ENCODE data around the gene NT5E. TPM values are rescaled to one million over a fixed set of nuclear protein-coding genes. Genes with fewer than 3 reads are reported as not detected.

NT5E gene
- total RNA-seq, 3 donors from 2014 or later, result 10.1 to 26.5 (median 11.4) TPM

- H3K4me1 ChIP-seq, result no peaks in the 10 kb centered on the region
- peaks cover 0 to 12% of the 10 kb centered on the region in 2 donors for H3K27me3 ChIP-seq
- DNase-seq (ENCODE audit: low spot score in 2 of 2), result no peak
- intact Hi-C loops (cut with DNase I; ENCODE audit: low total_unique reads), result no loop called here
- no peaks in the 10 kb centered on the region for H3K9me3 ChIP-seq
- H3K36me3 ChIP-seq, result no peaks in the 10 kb centered on the region
- no peak for TF ChIP-seq CTCF (IDR thresholded peaks at IDR 0.05)
- no peak for TF ChIP-seq POLR2AphosphoS5 (IDR thresholded peaks at IDR 0.05)
- no peak for TF ChIP-seq POLR2A (IDR thresholded peaks at IDR 0.05)
- peak overlapping the region in 1 of 2 donors; percentile 21 for H3K27ac ChIP-seq
- peak overlapping the region in 2 of 3 donors; percentile 67 to 87 for H3K4me3 ChIP-seq
Measured at GRCh38 chr6:85452441-85452881, 2.6 kb downstream of the NT5E start.

DNA sequence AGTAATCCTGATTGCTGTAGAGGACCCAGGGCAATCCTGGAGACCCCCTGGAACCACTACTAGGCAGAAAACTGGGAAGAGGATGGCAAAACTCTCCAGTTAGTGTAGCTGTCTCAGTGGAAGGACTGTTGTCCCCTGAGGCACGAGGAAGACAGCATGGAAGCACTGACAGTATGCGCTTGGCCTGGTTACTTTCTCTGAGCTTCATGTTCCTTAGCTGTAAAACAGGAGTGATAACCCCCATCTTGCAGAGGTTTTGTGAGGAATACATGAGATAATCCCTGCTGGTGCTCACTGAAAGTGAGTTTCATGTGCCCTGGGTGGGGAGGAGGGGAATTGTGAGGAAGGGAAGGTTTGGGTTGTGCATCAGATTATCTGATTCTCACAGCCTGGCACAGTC, 3.2 kb downstream of the NT5E start:
- Histone ChIP-seq H3K4me3 (peak overlapping the region in 1 of 3 donors; percentile 87), H3K9me3 (no peaks in the 10 kb centered on the region), H3K36me3 (no peaks in the 10 kb centered on the region), H3K4me1 (no peaks in the 10 kb centered on the region), H3K27ac (peak overlapping the region in 1 of 2 donors; percentile 21), H3K27me3 (peaks cover 0 to 12% of the 10 kb centered on the region in 2 donors)
- no peak for DNase-seq (ENCODE audit: low spot score in 2 of 2)
- no peak for TF ChIP-seq CTCF (IDR thresholded peaks at IDR 0.05)
- intact Hi-C loops (cut with DNase I; ENCODE audit: low total_unique reads), result no loop called here

GRCh38 chr6:85453490-85453889, 3.6 kb downstream of the NT5E start:
- no peaks in the 10 kb centered on the region for H3K4me1 ChIP-seq
- H3K36me3 ChIP-seq, result no peaks in the 10 kb centered on the region
- H3K9me3 ChIP-seq, result no peaks in the 10 kb centered on the region
- no peak overlapping the region for H3K4me3 ChIP-seq
- H3K27ac ChIP-seq, result no peak overlapping the region
- intact Hi-C loops (cut with DNase I; ENCODE audit: low total_unique reads), result no loop called here
- TF ChIP-seq POLR2A (IDR thresholded peaks at IDR 0.05), result no peak
- DNase-seq (ENCODE audit: low spot score in 2 of 2), result no peak
- H3K27me3 ChIP-seq, result peaks cover 0 to 12% of the 10 kb centered on the region in 2 donors

DNA sequence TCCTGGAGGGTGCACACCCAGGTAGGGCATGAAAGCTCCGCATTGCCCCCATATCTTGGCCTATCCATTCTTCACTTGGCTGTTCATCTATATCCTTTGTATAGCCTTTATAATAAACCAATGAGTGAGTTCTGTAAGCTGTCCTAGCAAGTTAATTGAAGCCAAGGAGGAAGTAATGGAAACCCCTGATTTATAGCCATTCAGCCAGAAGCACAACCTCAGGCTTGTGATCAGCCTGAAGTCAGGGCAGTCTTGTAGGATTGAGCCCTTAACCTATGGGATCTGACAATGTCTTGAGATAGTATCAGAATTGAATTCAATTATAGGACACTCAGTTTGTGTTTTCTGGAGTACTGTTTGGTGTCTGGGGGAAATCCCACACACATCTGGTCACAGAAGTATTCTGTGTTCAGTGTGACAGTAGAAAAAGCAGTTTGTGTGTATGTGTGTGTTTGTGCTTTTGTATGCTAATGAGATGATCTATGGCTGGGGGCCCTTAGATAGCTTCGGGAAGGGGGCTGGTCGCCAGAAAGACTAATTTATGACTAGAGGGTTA, 5.7 kb downstream of the NT5E start:
- intact Hi-C loops (cut with DNase I; ENCODE audit: low total_unique reads), result no loop called here

DNA sequence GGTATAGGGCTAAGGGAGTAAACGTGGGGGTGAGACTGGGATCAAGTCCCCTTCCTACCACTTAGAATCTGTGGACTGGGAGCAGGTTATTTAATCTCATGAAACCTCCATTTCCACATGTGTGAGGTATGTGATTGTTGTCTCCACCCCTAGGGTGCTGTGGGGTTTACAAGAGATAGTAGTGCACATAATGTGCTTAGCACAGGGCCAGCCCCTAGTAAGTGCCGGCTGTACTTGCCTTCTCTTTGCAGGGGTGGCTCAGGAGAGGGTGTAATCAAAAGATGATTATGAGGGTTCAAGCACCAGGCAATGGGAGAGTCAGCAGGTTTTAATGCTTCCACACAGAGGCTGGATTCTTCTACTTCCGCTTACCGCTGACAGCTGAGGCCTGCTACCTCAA, 6.9 kb downstream of the NT5E start:
- no peak for DNase-seq (ENCODE audit: low spot score in 2 of 2)

More for the DNA sequence above, 5.7 kb downstream of the NT5E start:
- TF ChIP-seq POLR2A (IDR thresholded peaks at IDR 0.05) (no peak), POLR2AphosphoS5 (IDR thresholded peaks at IDR 0.05) (no peak), CTCF (IDR thresholded peaks at IDR 0.05) (no peak)
- Histone ChIP-seq H3K4me3 (no peak overlapping the region), H3K36me3 (no peaks in the 10 kb centered on the region), H3K27me3 (peaks cover 0 to 4% of the 10 kb centered on the region in 2 donors), H3K27ac (peak overlapping the region in 1 of 2 donors; percentile 29), H3K4me1 (no peaks in the 10 kb centered on the region), H3K9me3 (no peaks in the 10 kb centered on the region)
- no peak for DNase-seq (ENCODE audit: low spot score in 2 of 2)

More for the DNA sequence above, 6.9 kb downstream of the NT5E start:
- H3K27me3 ChIP-seq, result no peaks in the 10 kb centered on the region
- peak overlapping the region in 1 of 2 donors; percentile 52 for H3K27ac ChIP-seq
- H3K9me3 ChIP-seq, result no peaks in the 10 kb centered on the region
- no peak overlapping the region for H3K4me3 ChIP-seq
- TF ChIP-seq POLR2AphosphoS5 (IDR thresholded peaks at IDR 0.05) (no peak), CTCF (IDR thresholded peaks at IDR 0.05) (no peak)
- no peaks in the 10 kb centered on the region for H3K36me3 ChIP-seq
- intact Hi-C loops (cut with DNase I; ENCODE audit: low total_unique reads), result no loop called here
- peaks cover 0 to 9% of the 10 kb centered on the region in 2 donors for H3K4me1 ChIP-seq
